Esophagus muscularis mucosa (tissue), 3 donors: Measurements from ENCODE around the gene RPS21.

Experiments
- CTCF ChIP-seq, 3 experiments: fragments of 200-600 bp in 2 of 3; fragments of 450-650 bp in 1 of 3; sonication (generic) in 2 of 3; IDR thresholded peaks; one replicate each; pipeline ENCODE4 v1.5.1; 2017 to 2019; ENCODE audit warnings: antibody characterized with exemption in 3 of 3, mild to moderate bottlenecking in 2 of 3, moderate library complexity in 1 of 3
- POLR2A ChIP-seq: fragments of 450-650 bp; IDR thresholded peaks from one replicate; pipeline ENCODE4 v1.6.1; 2017; ENCODE audit warnings: antibody characterized with exemption, moderate library complexity, mild to moderate bottlenecking, low read depth

DNA sequence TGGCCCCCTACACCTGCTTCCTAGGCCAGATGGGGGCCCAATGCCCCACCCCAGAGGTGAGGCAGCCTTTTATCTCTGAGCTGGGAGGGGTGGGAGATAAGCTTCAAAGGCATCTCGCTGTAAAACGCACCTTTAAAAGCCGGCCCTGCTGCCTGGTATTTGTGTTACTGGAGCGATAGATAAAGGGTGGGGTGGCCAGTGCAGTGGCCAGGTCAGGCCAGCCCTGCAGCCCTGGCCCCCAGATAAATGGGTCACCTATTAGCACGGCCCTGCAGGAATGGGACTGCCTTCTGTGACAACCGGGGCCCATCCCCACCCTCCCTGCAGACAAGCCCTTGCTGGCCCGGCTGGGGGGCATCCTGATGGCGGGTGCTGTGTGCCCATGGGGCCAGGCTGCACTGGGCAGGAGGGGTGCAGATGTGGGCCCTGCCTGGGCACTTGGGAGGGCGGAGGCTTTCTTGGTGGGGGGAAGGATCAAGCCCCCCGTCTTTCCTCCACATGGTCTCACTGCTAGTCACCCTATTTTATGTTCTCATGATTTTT lies 43.5 kb downstream of the RPS21 start:
- TF ChIP-seq CTCF (IDR thresholded peaks at IDR 0.05) (no peak), POLR2A (no peak)
